IMR-90 (cell line): ENCODE data around the gene KCNJ13. TPM values are rescaled to one million over a fixed set of nuclear protein-coding genes. Genes with fewer than 3 reads are reported as not detected.

Experiments used
- ATAC-seq: fragments of 200-7000 bp; cut with Tn5 transposase; 2 replicates; pipeline ENCODE4 v1.9.1; 2020; ENCODE audit warnings: low read depth, mild to moderate bottlenecking, moderate library complexity
- BruUV-seq: library from RNA; stranded (reverse); fragments of 400-500 nt; replicated peaks from 2 replicates; lab custom pipeline; 2021; lab: Mats Ljungman, UMichigan
- CTCF ChIA-PET: fragments of 300-600 bp; formaldehyde crosslinking; extraction: SDS; loops from one replicate; lab custom pipeline; 2021; ENCODE audit warnings: antibody characterized with exemption; lab: Yijun Ruan, JAX
- POLR2A ChIA-PET: fragments of 300-600 bp; sonication (Branson Sonifier 250); formaldehyde crosslinking; loops from one replicate; lab custom pipeline; 2022; ENCODE audit warnings: antibody characterized with exemption; ENCODE audit not compliant: unreplicated experiment; lab: Charles Lee
- DNase-seq: peaks from one replicate; pipeline ENCODE4 v3.0.0; 2013
- H2AFZ ChIP-seq: replicated peaks from 2 replicates; pipeline ENCODE3; 2013; ENCODE audit warnings: low read length, mild to moderate bottlenecking; ENCODE audit not compliant: poor library complexity
- H2AK5ac ChIP-seq: 2 replicates; pipeline ENCODE4 v1.6.1; 2013; ENCODE audit warnings: low read depth, low read length, inconsistent platforms
- H2AK9ac ChIP-seq: replicated peaks from 2 replicates; pipeline ENCODE3; 2013; ENCODE audit warnings: mild to moderate bottlenecking, low read depth, low read length, moderate library complexity; ENCODE audit not compliant: poor library complexity
- H2BK120ac ChIP-seq: 2 replicates; pipeline ENCODE4 v1.6.1; 2013; ENCODE audit warnings: low read depth, low read length, inconsistent platforms
- H2BK15ac ChIP-seq: 3 replicates; pipeline ENCODE4 v1.6.1; 2013; ENCODE audit warnings: low read depth, low read length, inconsistent platforms
- H2BK20ac ChIP-seq: 2 replicates; pipeline ENCODE4 v1.6.1; 2013; ENCODE audit warnings: low read depth, mild to moderate bottlenecking, inconsistent platforms, low read length, moderate library complexity
- H2BK5ac ChIP-seq: 2 replicates; pipeline ENCODE4 v1.6.1; 2013; ENCODE audit warnings: mild to moderate bottlenecking, low read depth, low read length, inconsistent platforms; ENCODE audit not compliant: poor library complexity, severe bottlenecking
- H3K14ac ChIP-seq: replicated peaks from 2 replicates; pipeline ENCODE4 v1.6.1; 2013; ENCODE audit warnings: low read depth, low read length, inconsistent platforms
- H3K18ac ChIP-seq: 2 replicates; pipeline ENCODE4 v1.6.1; 2013; ENCODE audit warnings: low read depth, low read length, control low read depth
- H3K23ac ChIP-seq: 2 replicates; pipeline ENCODE4 v1.6.1; 2013; ENCODE audit warnings: low read depth, low read length, inconsistent platforms
- H3K27ac ChIP-seq: 2 replicates; pipeline ENCODE4 v1.5.1; 2013; ENCODE audit warnings: mild to moderate bottlenecking, control low read depth, low read length; ENCODE audit not compliant: insufficient read depth
- H3K27me3 ChIP-seq: 2 replicates; pipeline ENCODE4 v1.6.1; 2013; ENCODE audit warnings: low read length; ENCODE audit not compliant: control insufficient read depth, insufficient read depth
- H3K36me3 ChIP-seq: 2 replicates; pipeline ENCODE4 v1.6.1; 2013; ENCODE audit warnings: low read length, mixed read lengths; ENCODE audit not compliant: control insufficient read depth, insufficient read depth
- H3K4ac ChIP-seq: 2 replicates; pipeline ENCODE4 v1.6.1; 2013; ENCODE audit warnings: low read depth, low read length, inconsistent platforms
- H3K4me1 ChIP-seq: 2 replicates; pipeline ENCODE4 v1.6.1; 2013; ENCODE audit warnings: low read length, mixed read lengths; ENCODE audit not compliant: control insufficient read depth, insufficient read depth
- H3K4me2 ChIP-seq: 2 replicates; pipeline ENCODE4 v1.6.1; 2013; ENCODE audit warnings: low read depth, mild to moderate bottlenecking, control low read depth, low read length, moderate library complexity
- H3K4me3 ChIP-seq: 2 replicates; pipeline ENCODE4 v1.5.1; 2013; ENCODE audit warnings: low read depth, mild to moderate bottlenecking, control low read depth, low read length, moderate library complexity; ENCODE audit not compliant: insufficient read depth
- H3K56ac ChIP-seq: 2 replicates; pipeline ENCODE4 v1.6.1; 2013; ENCODE audit warnings: low read length, inconsistent platforms; ENCODE audit not compliant: insufficient read depth; ENCODE audit errors: extremely low read depth
- H3K79me1 ChIP-seq, 2 experiments: 2 replicates each; pipeline ENCODE4 v1.6.1; 2013; ENCODE audit warnings: low read length in 2 of 2, inconsistent platforms in 1 of 2, low read depth in 1 of 2
- H3K9ac ChIP-seq: 2 replicates; pipeline ENCODE4 v1.6.1; 2013; ENCODE audit warnings: low read depth, low read length, control low read depth
- H3K9me1 ChIP-seq: 2 replicates; pipeline ENCODE4 v1.6.1; 2013; ENCODE audit warnings: low read length, inconsistent platforms; ENCODE audit not compliant: insufficient read depth
- H3K9me3 ChIP-seq: 2 replicates; pipeline ENCODE4 v1.6.1; 2013; ENCODE audit warnings: low read length; ENCODE audit not compliant: control insufficient read depth, insufficient read depth
- H4K20me1 ChIP-seq: 2 replicates; pipeline ENCODE4 v1.6.1; 2013; ENCODE audit warnings: low read length, inconsistent platforms; ENCODE audit not compliant: insufficient read depth
- H4K5ac ChIP-seq: 2 replicates; pipeline ENCODE4 v1.6.1; 2013; ENCODE audit warnings: mild to moderate bottlenecking, low read depth, low read length, control low read depth
- H4K8ac ChIP-seq, 2 experiments: 2 replicates each; pipeline ENCODE4 v1.6.1; 2013; ENCODE audit warnings: low read depth in 2 of 2, low read length in 2 of 2, control low read depth in 1 of 2, inconsistent platforms in 1 of 2
- H4K91ac ChIP-seq: 2 replicates; pipeline ENCODE4 v1.6.1; 2013; ENCODE audit warnings: low read depth, low read length, inconsistent platforms; ENCODE audit not compliant: insufficient read depth
- BHLHE40 ChIP-seq: fragments of 150-350 bp; IDR thresholded peaks from 2 replicates; pipeline ENCODE4 v1.6.1; 2016; ENCODE audit warnings: mild to moderate bottlenecking, low read depth, low read length
- ELK1 ChIP-seq: fragments of 150-350 bp; IDR thresholded peaks from 2 replicates; pipeline ENCODE4 v1.6.1; 2016; ENCODE audit warnings: low read depth, mild to moderate bottlenecking, low read length, moderate library complexity, borderline replicate concordance
- FOS ChIP-seq: fragments of 150-350 bp; IDR thresholded peaks from 2 replicates; pipeline ENCODE4 v1.6.1; 2016; ENCODE audit warnings: low read depth, low read length
- MAFK ChIP-seq: IDR thresholded peaks from 2 replicates; pipeline ENCODE4 v1.6.1; 2012; ENCODE audit warnings: low read depth, low read length, improper control_type of control experiment
- MAZ ChIP-seq: IDR thresholded peaks from 2 replicates; pipeline ENCODE4 v1.6.1; 2012; ENCODE audit warnings: low read depth, mild to moderate bottlenecking, low read length, improper control_type of control experiment, moderate library complexity, borderline replicate concordance
- MXI1 ChIP-seq: IDR thresholded peaks from 2 replicates; pipeline ENCODE4 v1.6.1; 2012; ENCODE audit warnings: low read depth, mild to moderate bottlenecking, low read length, moderate library complexity, borderline replicate concordance
- RAD21 ChIP-seq: IDR thresholded peaks from 2 replicates; pipeline ENCODE4 v1.6.1; 2012; ENCODE audit warnings: low read length, improper control_type of control experiment
- RFX5 ChIP-seq: IDR thresholded peaks from 2 replicates; pipeline ENCODE4 v1.8.0; 2012; ENCODE audit warnings: low read depth, mild to moderate bottlenecking, low read length, moderate library complexity
- SMC3 ChIP-seq: fragments of 150-350 bp; IDR thresholded peaks from 2 replicates; pipeline ENCODE4 v1.6.1; 2016; ENCODE audit warnings: low read depth, mild to moderate bottlenecking, antibody characterized with exemption, low read length, moderate library complexity
- USF2 ChIP-seq: fragments of 150-350 bp; IDR thresholded peaks from 2 replicates; pipeline ENCODE4 v1.6.1; 2017; ENCODE audit warnings: mild to moderate bottlenecking, antibody characterized with exemption, low read length, low read depth
- WGBS, 2 experiments: methylation state at CpG; one replicate each; pipeline versions ENCODE4 v1.1.5 to v1.1.7; 2013; ENCODE audit warnings: missing lambda C conversion rate in 2 of 2; ENCODE audit not compliant: insufficient read length in 1 of 2; ENCODE audit errors: extremely low coverage in 2 of 2; 5-methylcytosine and 5-hydroxymethylcytosine counted together
- dilution Hi-C: fragments of 300-500 bp; cut with HindIII; formaldehyde crosslinking; loops from one replicate; pipeline ENCODE4 v1.14.3; 2018; ENCODE audit warnings: low sequenced_read_pairs; ENCODE audit not compliant: unreplicated experiment
- in situ Hi-C: fragments of 300-500 bp; cut with MboI; formaldehyde crosslinking; loops from 3 replicates; pipeline ENCODE4 v1.14.3; 2019; ENCODE audit warnings: low sequenced_read_pairs, inconsistent platforms, mixed read lengths
- intact Hi-C: fragments of 100-400 bp; cut with micrococcal nuclease; formaldehyde crosslinking; loops from 2 replicates; pipeline ENCODE4 v1.10.0; 2022
- polyA plus RNA-seq, 3 experiments: library from polyadenylated mRNA; depleted of rRNA; stranded (reverse); fragments of >200 nt; gene quantifications; 2 replicates each; pipeline ENCODE4 v1.2.3, GENCODE V29; 2012; ENCODE audit warnings: low replicate concordance in 1 of 3
- total RNA-seq: library from RNA; depleted of rRNA; stranded (reverse); fragments of >200 nt; gene quantifications from 2 replicates; pipeline ENCODE4 v1.2.3, GENCODE V29; 2012

The KCNJ13 gene
- total and polyA plus RNA-seq, 2 of the 4 experiments (the other 2 are of a cell fraction) = not detected

GRCh38 chr2:232795920-232796319, 19.6 kb upstream of the KCNJ13 start:
- CTCF ChIA-PET = no interaction called here
- H3K79me1 ChIP-seq = 0 out of 4 replicates have a peak, but pooled peaks cover 3% of the 10 kb centered on the region in 2 experiments
- no peak overlapping the region for H4K8ac ChIP-seq
- no peak overlapping the region for H2BK20ac ChIP-seq
- no peaks in the 10 kb centered on the region for H3K9me3 ChIP-seq
- no peak overlapping the region for H2AK9ac ChIP-seq
- H4K91ac ChIP-seq = no peak overlapping the region
- H3K4me3 ChIP-seq = no peak overlapping the region
- H3K14ac ChIP-seq = no peak overlapping the region
- H3K4ac ChIP-seq = no peak overlapping the region
- POLR2A ChIA-PET = no interaction called here
- H3K18ac ChIP-seq = no peak overlapping the region
- no peaks in the 10 kb centered on the region for H3K27me3 ChIP-seq
- H2BK15ac ChIP-seq = no peak overlapping the region
- no peak overlapping the region for H2AFZ ChIP-seq
- ATAC-seq = no peak
- H2BK120ac ChIP-seq = no peak overlapping the region
- no peak overlapping the region for H2AK5ac ChIP-seq
- no peaks in the 10 kb centered on the region for H3K4me1 ChIP-seq
- no peak overlapping the region for H2BK5ac ChIP-seq
- H4K20me1 ChIP-seq = no peaks in the 10 kb centered on the region
- DNase-seq = peak; percentile 15
- TF ChIP-seq FOS (no peak), RAD21 (no peak), MAZ (no peak), SMC3 (no peak), MAFK (no peak), RFX5 (no peak), ELK1 (no peak), BHLHE40 (no peak), MXI1 (no peak), USF2 (no peak)
- H3K56ac ChIP-seq = no peak overlapping the region
- BruUV-seq = no TSS peak
- no peak overlapping the region for H4K5ac ChIP-seq
- H3K23ac ChIP-seq = no peak overlapping the region
- in situ Hi-C loops (no loop called here), intact Hi-C loops (no loop called here), dilution Hi-C loops (no loop called here)
- H3K4me2 ChIP-seq = no peak overlapping the region
- H3K9ac ChIP-seq = no peak overlapping the region
- no peak overlapping the region for H3K27ac ChIP-seq
- H3K36me3 ChIP-seq = peaks cover 22% of the 10 kb centered on the region
- no CpG with 5 or more reads among the region's 1 CpG for WGBS, 2 experiments
- no peaks in the 10 kb centered on the region for H3K9me1 ChIP-seq
